Left ventricle myocardium inferior (tissue), 1 donor: ENCODE results near the gene CERK. TPM values are rescaled to one million over a fixed set of nuclear protein-coding genes. Genes with fewer than 3 reads are reported as not detected.

Source experiments
- DNase-seq: peaks from one replicate; pipeline ENCODE4 v3.0.0-alpha.2; 2020
- H3K27ac ChIP-seq: fragments of 200-600 bp; replicated peaks from 2 replicates; pipeline ENCODE4 v1.8.0; 2021
- H3K27me3 ChIP-seq: fragments of 200-600 bp; 2 replicates; pipeline ENCODE4 v1.8.0; 2021; ENCODE audit warnings: low read depth
- H3K36me3 ChIP-seq: fragments of 200-600 bp; 2 replicates; pipeline ENCODE4 v1.8.0; 2021
- H3K4me1 ChIP-seq: fragments of 200-600 bp; 2 replicates; pipeline ENCODE4 v1.8.0; 2021
- H3K4me3 ChIP-seq: fragments of 200-600 bp; 2 replicates; pipeline ENCODE4 v1.8.0; 2021; ENCODE audit warnings: mild to moderate bottlenecking, moderate library complexity
- H3K9me3 ChIP-seq: fragments of 200-600 bp; replicated peaks from 2 replicates; pipeline ENCODE4 v1.8.0; 2021
- CTCF ChIP-seq: fragments of 200-600 bp; IDR thresholded peaks from 2 replicates; pipeline ENCODE4 v1.8.0; 2021; ENCODE audit warnings: antibody characterized with exemption, mild to moderate bottlenecking, borderline replicate concordance
- intact Hi-C: fragments of 100-400 bp; cut with micrococcal nuclease; formaldehyde crosslinking; loops from one replicate; pipeline ENCODE4 v1.11.0; 2022
- total RNA-seq: library from RNA; stranded (reverse); fragmentation: NEBNext Ultra II Directional; extraction: Animal tissue kit (Norgen Biotek cat#: 25700); gene quantifications from one replicate; pipeline ENCODE4 v1.2.1, GENCODE V29; 2021
- donor health status: DM: no; HTN: yes; CAD: no; lungs with severe emphysema.

Gene CERK
- total RNA-seq, 1 donor from 2014 or later = 76.9 TPM

GRCh38 chr22:46681010-46681409 is 57.0 kb downstream of the CERK start:
- no peaks in the 10 kb centered on the region for H3K9me3 ChIP-seq
- TF ChIP-seq CTCF = peak; percentile 40
- peaks cover 20% of the 10 kb centered on the region for H3K36me3 ChIP-seq
- H3K4me1 ChIP-seq = peaks cover 75% of the 10 kb centered on the region
- intact Hi-C loops = no loop called here
- no peaks in the 10 kb centered on the region for H3K27me3 ChIP-seq
- H3K4me3 ChIP-seq = no peak overlapping the region
- no peak overlapping the region for H3K27ac ChIP-seq
- no peak for DNase-seq

- Histone ChIP-seq H3K4me1 (peaks cover 75% of the 10 kb centered on the region), H3K4me3 (no peak overlapping the region), H3K27me3 (no peaks in the 10 kb centered on the region), H3K36me3 (peaks cover 32% of the 10 kb centered on the region), H3K9me3 (no peaks in the 10 kb centered on the region), H3K27ac (peak overlapping the region; percentile 66)
- intact Hi-C loops = loop anchor here (10.0 kb wide), 1 partner anchor 115 kb away; no protein-coding TSS in a partner anchor
- TF ChIP-seq CTCF = no peak
- DNase-seq = no peak
Measured at GRCh38 chr22:46679706-46680269, 58.3 kb downstream of the CERK start.

- Histone ChIP-seq H3K4me3 (peak overlapping the region; percentile 9), H3K36me3 (peaks cover 40% of the 10 kb centered on the region), H3K9me3 (no peaks in the 10 kb centered on the region), H3K27ac (peak overlapping the region; percentile 66), H3K4me1 (peaks cover 75% of the 10 kb centered on the region), H3K27me3 (no peaks in the 10 kb centered on the region)
- intact Hi-C loops = loop anchor here (10.0 kb wide), 1 partner anchor 114 kb away; no protein-coding TSS in a partner anchor
- no peak for TF ChIP-seq CTCF
- no peak for DNase-seq
Measured at GRCh38 chr22:46678785-46679700, 59.0 kb downstream of the CERK start.

GRCh38 chr22:46678003-46678657 is 59.9 kb downstream of the CERK start:
- no peak overlapping the region for H3K4me3 ChIP-seq
- intact Hi-C loops = loop anchor here (10.0 kb wide), 1 partner anchor 113 kb away; no protein-coding TSS in a partner anchor
- no peak for DNase-seq
- H3K4me1 ChIP-seq = peaks cover 75% of the 10 kb centered on the region
- TF ChIP-seq CTCF = no peak
- H3K27ac ChIP-seq = peak overlapping the region; percentile 66
- peaks cover 49% of the 10 kb centered on the region for H3K36me3 ChIP-seq
- no peaks in the 10 kb centered on the region for H3K9me3 ChIP-seq
- no peaks in the 10 kb centered on the region for H3K27me3 ChIP-seq

- Histone ChIP-seq H3K27ac (peak overlapping the region; percentile 66), H3K9me3 (no peaks in the 10 kb centered on the region), H3K36me3 (peaks cover 54% of the 10 kb centered on the region), H3K4me1 (peaks cover 74% of the 10 kb centered on the region), H3K27me3 (no peaks in the 10 kb centered on the region), H3K4me3 (no peak overlapping the region)
- no peak for TF ChIP-seq CTCF
- DNase-seq = no peak
- intact Hi-C loops = loop anchor here (10.0 kb wide), 1 partner anchor 113 kb away; no protein-coding TSS in a partner anchor
Measured at GRCh38 chr22:46677323-46678002, 60.6 kb downstream of the CERK start.
